GM12875 (cell line): ENCODE measurements around the gene PPM1E.

Experiments used
- H3K4me3 ChIP-seq: one replicate; pipeline ENCODE4 v1.5.1; 2011; ENCODE audit warnings: low read depth, low read length, control low read depth
- CTCF ChIP-seq: IDR thresholded peaks from 2 replicates; pipeline ENCODE4 v1.5.1; 2011; ENCODE audit warnings: low read depth, mild to moderate bottlenecking, control low read depth, inconsistent platforms, low read length, moderate library complexity, borderline replicate concordance; ENCODE audit not compliant: insufficient read depth

The PPM1E gene

GRCh38 chr17:58995247-58995940 is 239.7 kb downstream of the PPM1E start:
- no peak for TF ChIP-seq CTCF
- no peak overlapping the region for H3K4me3 ChIP-seq

- no peak for TF ChIP-seq CTCF
- H3K4me3 ChIP-seq = no peak overlapping the region
Measured at GRCh38 chr17:58996968-58997367, 241.3 kb downstream of the PPM1E start.

- no peak for TF ChIP-seq CTCF
Measured at GRCh38 chr17:58997756-58998553, 242.3 kb downstream of the PPM1E start.

GRCh38 chr17:58998871-58999270 is 243.2 kb downstream of the PPM1E start:
- TF ChIP-seq CTCF = no peak
- H3K4me3 ChIP-seq = no peak overlapping the region

More at GRCh38 chr17:58997756-58998553, 242.3 kb downstream of the PPM1E start:
- H3K4me3 ChIP-seq = no peak overlapping the region

- no peak overlapping the region for H3K4me3 ChIP-seq
- no peak for TF ChIP-seq CTCF
Measured at GRCh38 chr17:58999500-58999899, 243.8 kb downstream of the PPM1E start.

GRCh38 chr17:59000022-59000421 is 244.4 kb downstream of the PPM1E start:
- H3K4me3 ChIP-seq = no peak overlapping the region
- TF ChIP-seq CTCF = no peak

GRCh38 chr17:59001158-59001814 is 245.6 kb downstream of the PPM1E start:
- TF ChIP-seq CTCF = no peak
- no peak overlapping the region for H3K4me3 ChIP-seq
